ENCODE measurements around the gene SIRPA. TPM values are rescaled to one million over a fixed set of nuclear protein-coding genes. Genes with fewer than 3 reads are reported as not detected.

The SIRPA gene
- total and polyA plus RNA-seq, 2 of the 4 experiments (the other 2 are of a cell fraction) = 9.9 to 40.2 TPM

GRCh38 chr20:1855109-1855508 lies 40.1 kb upstream of the SIRPA start:
- Histone ChIP-seq H2BK120ac (ENCODE audit: low read depth, low read length) (no peak overlapping the region), H2BK15ac (ENCODE audit: low read depth, low read length) (no peak overlapping the region), H3K4me3 (ENCODE audit: insufficient read depth, low read depth, low read length) (no peak overlapping the region), H3K9ac (ENCODE audit: low read depth, low read length) (no peak overlapping the region), H3K9me3 (ENCODE audit: control insufficient read depth, insufficient read depth, low read length) (peaks cover 3% of the 10 kb centered on the region; the same call in 1 of the 2 replicates), H3K36me3 (ENCODE audit: control insufficient read depth, insufficient read depth, low read length) (no peaks in the 10 kb centered on the region), H3K56ac (ENCODE audit: extremely low read depth, insufficient read depth, low read length) (no peak overlapping the region), H3K79me1 (ENCODE audit: low read depth in 1 of 2, low read length in 2 of 2) (no peaks in the 10 kb centered on the region), H3K4me1 (ENCODE audit: control insufficient read depth, insufficient read depth, low read length) (peaks cover 1% of the 10 kb centered on the region), H4K91ac (ENCODE audit: insufficient read depth, low read depth, low read length) (no peak overlapping the region), H2BK20ac (ENCODE audit: low read depth, low read length) (no peak overlapping the region), H4K8ac (ENCODE audit: low read depth in 2 of 2, low read length in 2 of 2) (no peak overlapping the region), H3K9me1 (ENCODE audit: insufficient read depth, low read length) (0 out of 2 replicates have a peak, but pooled peaks cover under 1% of the 10 kb centered on the region), H3K23ac (ENCODE audit: low read depth, low read length) (no peak overlapping the region), H3K4me2 (ENCODE audit: low read depth, low read length) (no peak overlapping the region), H3K4ac (ENCODE audit: low read depth, low read length) (no peak overlapping the region), H4K5ac (ENCODE audit: low read depth, low read length) (no peak overlapping the region), H3K18ac (ENCODE audit: low read depth, low read length) (no peak overlapping the region), H4K20me1 (ENCODE audit: insufficient read depth, low read length) (no peaks in the 10 kb centered on the region), H3K27me3 (ENCODE audit: control insufficient read depth, insufficient read depth, low read length) (peaks cover 18% of the 10 kb centered on the region), H3K14ac (replicated peaks; ENCODE audit: low read depth, low read length) (no peak overlapping the region), H2AK5ac (ENCODE audit: low read depth, low read length) (no peak overlapping the region), H2AFZ (replicated peaks; ENCODE audit: low read length, poor library complexity) (no peak overlapping the region), H3K27ac (ENCODE audit: insufficient read depth, low read length) (no peak overlapping the region), H2AK9ac (replicated peaks; ENCODE audit: low read depth, low read length, poor library complexity) (no peak overlapping the region), H2BK5ac (ENCODE audit: low read depth, low read length, poor library complexity, severe bottlenecking) (no peak overlapping the region)
- in situ Hi-C loops (cut with MboI; ENCODE audit: low sequenced_read_pairs) = no loop called here
- WGBS, 2 experiments (ENCODE audit: extremely low coverage in 2 of 2, insufficient read length in 1 of 2) = no CpG with 5 or more reads among the region's 6 CpGs
- CTCF ChIA-PET = interaction anchor here (0.6 kb wide), 1 partner anchor 15 kb away, joined by 3 read pairs; no protein-coding TSS in a partner anchor
- intact Hi-C loops (cut with micrococcal nuclease) = no loop called here
- TF ChIP-seq MXI1 (IDR thresholded peaks at IDR 0.05; ENCODE audit: borderline replicate concordance, low read depth, low read length) (no peak), RFX5 (IDR thresholded peaks at IDR 0.05; ENCODE audit: low read depth, low read length) (no peak), ELK1 (IDR thresholded peaks at IDR 0.05; ENCODE audit: borderline replicate concordance, low read depth, low read length) (no peak), NFE2L2 (IDR thresholded peaks at IDR 0.05; ENCODE audit: low read depth, low read length) (no peak), SMC3 (IDR thresholded peaks at IDR 0.05; ENCODE audit: low read depth, low read length) (no peak), RAD21 (IDR thresholded peaks at IDR 0.05; ENCODE audit: low read length) (no peak), POLR2A (IDR thresholded peaks at IDR 0.05; ENCODE audit: low read depth, low read length) (no peak), CHD1 (IDR thresholded peaks at IDR 0.05; ENCODE audit: low read depth, low read length) (no peak), RCOR1 (IDR thresholded peaks at IDR 0.05; ENCODE audit: insufficient replicate concordance, low read length) (no peak), MAZ (IDR thresholded peaks at IDR 0.05; ENCODE audit: borderline replicate concordance, low read depth, low read length) (no peak), BHLHE40 (IDR thresholded peaks at IDR 0.05; ENCODE audit: low read depth, low read length) (no peak), FOS (IDR thresholded peaks at IDR 0.05; ENCODE audit: low read depth, low read length) (no peak), MAFK (IDR thresholded peaks at IDR 0.05; ENCODE audit: low read depth, low read length) (no peak)
- POLR2A ChIA-PET (ENCODE audit: unreplicated experiment) = no interaction called here
- BruUV-seq (replicated peaks) = no TSS peak
- ATAC-seq (ENCODE audit: low read depth) (no peak), DNase-seq (no peak)
- dilution Hi-C loops (cut with HindIII; ENCODE audit: low sequenced_read_pairs, unreplicated experiment) = no loop called here
